Measurements from ENCODE around the gene NPFF. TPM values are rescaled to one million over a fixed set of nuclear protein-coding genes. Genes with fewer than 3 reads are reported as not detected.
A peak's percentile ranks its signal among the peaks of the same experiment; 100 is the strongest.

Gene NPFF
- total and polyA plus RNA-seq, 10 donors = 0.49 to 2.0 (median 1.3) TPM; not detected in 7

DNA sequence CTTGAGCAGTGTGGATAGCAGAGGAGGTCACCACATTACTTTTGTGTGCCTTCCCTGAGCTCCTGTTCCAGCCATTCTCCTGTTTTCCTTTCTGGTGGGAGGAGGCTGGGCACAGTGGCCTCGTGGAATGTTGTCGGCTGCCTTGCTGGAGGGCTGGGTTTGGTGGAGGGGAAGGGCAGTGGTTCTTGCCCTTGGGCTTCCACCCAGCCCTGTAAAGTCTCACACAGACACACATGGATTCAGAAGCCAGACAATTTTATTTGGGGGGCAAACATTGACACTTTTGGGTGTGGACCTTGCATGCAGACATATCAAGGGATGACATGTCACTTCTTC lies 866 bp downstream of the NPFF start:
- intact Hi-C loops (cut with DNase I; ENCODE audit: low total_unique reads) = loop anchor here (5.0 to 10.0 kb wide), 2 partner anchors 52 to 154 kb away; partner anchors contain the start of gene PCBP2
- H3K9me3 ChIP-seq = no peaks in the 10 kb centered on the region
- H3K4me3 ChIP-seq = no peak overlapping the region
- H3K27me3 ChIP-seq (replicated peaks in 1 of 7) = no peaks in the 10 kb centered on the region
- TF ChIP-seq, protein P1, sequence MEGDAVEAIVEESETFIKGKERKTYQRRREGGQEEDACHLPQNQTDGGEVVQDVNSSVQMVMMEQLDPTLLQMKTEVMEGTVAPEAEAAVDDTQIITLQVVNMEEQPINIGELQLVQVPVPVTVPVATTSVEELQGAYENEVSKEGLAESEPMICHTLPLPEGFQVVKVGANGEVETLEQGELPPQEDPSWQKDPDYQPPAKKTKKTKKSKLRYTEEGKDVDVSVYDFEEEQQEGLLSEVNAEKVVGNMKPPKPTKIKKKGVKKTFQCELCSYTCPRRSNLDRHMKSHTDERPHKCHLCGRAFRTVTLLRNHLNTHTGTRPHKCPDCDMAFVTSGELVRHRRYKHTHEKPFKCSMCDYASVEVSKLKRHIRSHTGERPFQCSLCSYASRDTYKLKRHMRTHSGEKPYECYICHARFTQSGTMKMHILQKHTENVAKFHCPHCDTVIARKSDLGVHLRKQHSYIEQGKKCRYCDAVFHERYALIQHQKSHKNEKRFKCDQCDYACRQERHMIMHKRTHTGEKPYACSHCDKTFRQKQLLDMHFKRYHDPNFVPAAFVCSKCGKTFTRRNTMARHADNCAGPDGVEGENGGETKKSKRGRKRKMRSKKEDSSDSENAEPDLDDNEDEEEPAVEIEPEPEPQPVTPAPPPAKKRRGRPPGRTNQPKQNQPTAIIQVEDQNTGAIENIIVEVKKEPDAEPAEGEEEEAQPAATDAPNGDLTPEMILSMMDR (IDR thresholded peaks at IDR 0.05 in 8 of 11, conservative IDR thresholded peaks at IDR 0.05 in 3 of 11) = no peak
- TF ChIP-seq POLR2A (IDR thresholded peaks at IDR 0.05) = no peak
- TF ChIP-seq POLR2AphosphoS5 (IDR thresholded peaks at IDR 0.05) = no peak
- no peak overlapping the region for H3K27ac ChIP-seq
- 54 to 72% (median 65%) methylated on average over 2 of the region's 2 CpGs for WGBS, 5 donors
- H3K36me3 ChIP-seq = peaks cover 0 to 72% (median 40%) of the 10 kb centered on the region in 6 donors
- peaks cover 13 to 39% (median 30%) of the 10 kb centered on the region in 6 donors for H3K4me1 ChIP-seq
- DNase-seq = no peak

- H3K9me3 ChIP-seq = no peaks in the 10 kb centered on the region
- 87 to 93% (median 90%) methylated on average over 13 to 19 of the region's 19 CpGs for WGBS, 5 donors
- peaks cover 0 to 65% (median 34%) of the 10 kb centered on the region in 6 donors for H3K36me3 ChIP-seq
- intact Hi-C loops (cut with DNase I; ENCODE audit: low total_unique reads) = loop anchor here (5.0 to 10.0 kb wide), 2 partner anchors 51 to 154 kb away; partner anchors contain the start of gene PCBP2
- H3K27me3 ChIP-seq (replicated peaks in 1 of 7) = no peaks in the 10 kb centered on the region
- no peak overlapping the region for H3K4me3 ChIP-seq
- no peak for DNase-seq
- peak in 2 of 3 donors; percentile 31 to 52 for TF ChIP-seq POLR2AphosphoS5 (IDR thresholded peaks at IDR 0.05)
- TF ChIP-seq, protein P1 (IDR thresholded peaks at IDR 0.05 in 8 of 11, conservative IDR thresholded peaks at IDR 0.05 in 3 of 11) = no peak
- H3K27ac ChIP-seq = peak overlapping the region in 1 of 8 donors; percentile 22
- peaks cover 13 to 39% (median 32%) of the 10 kb centered on the region in 6 donors for H3K4me1 ChIP-seq
These were observed 1.5 kb downstream of the NPFF start for GRCh38 chr12:53505555-53506449.

DNA sequence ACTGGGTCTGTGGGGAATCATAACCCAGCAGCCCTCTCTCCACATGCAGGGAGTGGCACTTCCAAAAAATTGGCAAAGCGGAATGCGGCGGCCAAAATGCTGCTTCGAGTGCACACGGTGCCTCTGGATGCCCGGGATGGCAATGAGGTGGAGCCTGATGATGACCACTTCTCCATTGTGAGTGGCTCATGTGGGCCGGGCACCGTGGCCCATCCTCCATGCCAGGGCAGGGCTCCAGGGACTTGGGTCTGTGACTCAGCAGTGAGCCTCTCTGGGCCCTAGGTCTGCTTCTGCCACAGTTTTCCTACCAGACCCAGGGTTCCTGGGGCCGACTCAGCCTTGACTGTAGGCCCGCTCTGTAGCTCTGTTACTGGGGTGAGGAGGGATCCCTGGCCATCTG lies 2.2 kb downstream of the NPFF start:
- H3K27ac ChIP-seq = peak overlapping the region in 1 of 8 donors; percentile 22
- H3K4me3 ChIP-seq = no peak overlapping the region
- TF ChIP-seq POLR2AphosphoS5 (IDR thresholded peaks at IDR 0.05) (peak in 2 of 3 donors; percentile 7 to 36), POLR2A (IDR thresholded peaks at IDR 0.05) (no peak)
- TF ChIP-seq, protein P1 (IDR thresholded peaks at IDR 0.05 in 8 of 11, conservative IDR thresholded peaks at IDR 0.05 in 3 of 11) = no peak
- no peak for DNase-seq
- intact Hi-C loops (cut with DNase I; ENCODE audit: low total_unique reads) = loop anchor here (5.0 to 10.0 kb wide), 2 partner anchors 50 to 153 kb away; partner anchors contain the start of gene PCBP2
- 85 to 91% (median 90%) methylated on average over 10 of the region's 10 CpGs for WGBS, 5 donors
- peaks cover 0 to 58% (median 30%) of the 10 kb centered on the region in 6 donors for H3K36me3 ChIP-seq
- H3K9me3 ChIP-seq = no peaks in the 10 kb centered on the region
- peaks cover 13 to 43% (median 35%) of the 10 kb centered on the region in 6 donors for H3K4me1 ChIP-seq
- H3K27me3 ChIP-seq (replicated peaks in 1 of 7) = no peaks in the 10 kb centered on the region

Data from spleen (tissue), 11 donors.